ENCODE data around the gene STX8. TPM values are rescaled to one million over a fixed set of nuclear protein-coding genes. Genes with fewer than 3 reads are reported as not detected.

Gene STX8
- total and polyA plus RNA-seq, 3 donors from 2014 or later: 103 to 160 (median 125) TPM

DNA sequence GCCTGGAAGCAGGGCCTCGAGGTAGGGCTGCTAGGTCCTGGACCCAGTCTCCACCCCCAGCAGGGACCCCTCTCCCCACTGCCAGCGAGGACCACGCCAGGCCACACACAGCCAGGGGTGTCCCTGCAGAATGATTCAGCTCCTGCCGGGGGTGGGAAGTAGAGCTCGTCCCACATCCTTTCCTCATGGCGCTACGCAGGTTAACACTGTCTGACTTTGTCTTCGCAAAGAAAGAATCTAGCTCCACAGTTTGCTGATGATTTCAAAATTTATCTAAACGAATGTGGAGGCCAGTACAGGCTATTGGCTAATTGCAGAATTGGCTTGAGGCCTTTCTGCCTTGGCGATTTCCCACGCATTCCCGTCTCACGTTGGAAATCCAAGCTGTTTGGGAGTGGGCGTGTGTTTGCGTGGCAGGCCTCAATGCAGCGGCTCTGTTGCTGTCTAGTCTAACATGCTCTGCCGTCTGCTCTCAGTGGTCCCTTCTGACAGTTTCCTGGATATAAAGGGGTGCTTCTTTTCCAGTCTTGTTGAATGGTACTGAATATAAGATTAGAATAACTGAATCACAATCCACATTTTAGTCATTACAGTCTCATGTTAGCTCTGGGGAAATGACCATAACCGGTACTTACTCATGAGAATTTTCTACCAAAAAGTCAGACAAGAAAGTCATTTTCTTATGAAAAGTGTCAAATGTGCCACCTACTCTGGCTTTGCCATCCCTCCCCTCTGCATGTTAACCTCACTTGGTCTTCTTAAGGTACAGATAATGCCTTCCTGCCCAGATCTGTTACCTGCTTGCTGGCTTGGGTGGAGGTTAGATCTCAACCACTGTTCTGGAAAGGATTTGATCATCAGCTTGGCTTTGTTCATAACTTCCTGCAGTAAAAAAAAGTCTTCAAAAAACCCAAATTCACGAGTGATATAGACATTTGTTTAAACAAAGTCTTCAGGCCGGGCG is 301.9 kb downstream of the STX8 start:
- TF ChIP-seq, protein P1, sequence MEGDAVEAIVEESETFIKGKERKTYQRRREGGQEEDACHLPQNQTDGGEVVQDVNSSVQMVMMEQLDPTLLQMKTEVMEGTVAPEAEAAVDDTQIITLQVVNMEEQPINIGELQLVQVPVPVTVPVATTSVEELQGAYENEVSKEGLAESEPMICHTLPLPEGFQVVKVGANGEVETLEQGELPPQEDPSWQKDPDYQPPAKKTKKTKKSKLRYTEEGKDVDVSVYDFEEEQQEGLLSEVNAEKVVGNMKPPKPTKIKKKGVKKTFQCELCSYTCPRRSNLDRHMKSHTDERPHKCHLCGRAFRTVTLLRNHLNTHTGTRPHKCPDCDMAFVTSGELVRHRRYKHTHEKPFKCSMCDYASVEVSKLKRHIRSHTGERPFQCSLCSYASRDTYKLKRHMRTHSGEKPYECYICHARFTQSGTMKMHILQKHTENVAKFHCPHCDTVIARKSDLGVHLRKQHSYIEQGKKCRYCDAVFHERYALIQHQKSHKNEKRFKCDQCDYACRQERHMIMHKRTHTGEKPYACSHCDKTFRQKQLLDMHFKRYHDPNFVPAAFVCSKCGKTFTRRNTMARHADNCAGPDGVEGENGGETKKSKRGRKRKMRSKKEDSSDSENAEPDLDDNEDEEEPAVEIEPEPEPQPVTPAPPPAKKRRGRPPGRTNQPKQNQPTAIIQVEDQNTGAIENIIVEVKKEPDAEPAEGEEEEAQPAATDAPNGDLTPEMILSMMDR (IDR thresholded peaks at IDR 0.05): no peak
- TF ChIP-seq POLR2A (IDR thresholded peaks at IDR 0.05): no peak
- H3K27ac ChIP-seq: no peak overlapping the region
- no peaks in the 10 kb centered on the region for H3K36me3 ChIP-seq (ENCODE audit: low read depth, missing control alignments)
- WGBS, 2 donors: 69 to 81% methylated on average over 21 of the region's 21 CpGs
- H3K9me3 ChIP-seq: no peaks in the 10 kb centered on the region
- no peaks in the 10 kb centered on the region for H3K4me1 ChIP-seq
- H3K4me3 ChIP-seq: no peak overlapping the region
- intact Hi-C loops (cut with DNase I; ENCODE audit: low total_unique reads): no loop called here
- H3K27me3 ChIP-seq: no peaks in the 10 kb centered on the region
- DNase-seq: peak; percentile 18

DNA sequence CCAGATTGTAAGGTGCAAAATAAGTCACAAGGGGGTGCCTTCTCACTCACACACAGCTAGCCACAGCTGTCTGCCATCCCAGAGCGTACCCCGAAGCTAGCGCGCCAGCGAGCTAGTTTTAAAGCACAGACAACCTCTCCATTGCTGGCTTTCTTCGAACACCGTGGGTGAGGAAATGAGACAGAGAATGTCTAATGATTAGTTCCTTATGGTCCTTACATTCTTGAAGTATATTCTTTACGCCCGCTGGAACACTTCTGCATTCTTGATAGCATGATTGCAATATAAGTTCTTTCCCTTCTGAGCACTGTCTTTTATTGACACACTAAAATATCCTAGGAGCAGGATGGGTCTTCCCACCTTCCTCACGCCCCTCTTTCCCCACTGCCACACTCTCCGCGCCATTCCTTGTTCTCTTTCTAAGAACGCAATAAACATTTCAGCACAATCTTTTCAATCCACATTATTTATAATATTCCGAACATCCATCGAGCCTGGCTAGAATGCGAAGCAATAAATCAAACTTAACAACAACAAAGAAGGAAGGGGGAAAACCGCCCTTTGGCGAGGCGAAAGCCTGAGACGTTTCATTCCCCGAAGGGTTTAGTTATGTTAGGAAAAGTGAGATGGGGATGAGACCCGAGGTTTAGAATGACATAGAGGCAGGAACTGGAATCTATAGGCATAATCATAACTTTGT is 303.0 kb downstream of the STX8 start:
- intact Hi-C loops (cut with DNase I; ENCODE audit: low total_unique reads): no loop called here
- H3K4me1 ChIP-seq: no peaks in the 10 kb centered on the region
- H3K36me3 ChIP-seq (ENCODE audit: low read depth, missing control alignments): no peaks in the 10 kb centered on the region
- H3K27me3 ChIP-seq: no peaks in the 10 kb centered on the region
- no peaks in the 10 kb centered on the region for H3K9me3 ChIP-seq
- DNase-seq: no peak
- H3K4me3 ChIP-seq: no peak overlapping the region
- WGBS, 2 donors: 82 to 89% methylated on average over 22 of the region's 22 CpGs
- no peak overlapping the region for H3K27ac ChIP-seq
- TF ChIP-seq, protein P1 (IDR thresholded peaks at IDR 0.05): no peak
- no peak for TF ChIP-seq POLR2A (IDR thresholded peaks at IDR 0.05)

DNA sequence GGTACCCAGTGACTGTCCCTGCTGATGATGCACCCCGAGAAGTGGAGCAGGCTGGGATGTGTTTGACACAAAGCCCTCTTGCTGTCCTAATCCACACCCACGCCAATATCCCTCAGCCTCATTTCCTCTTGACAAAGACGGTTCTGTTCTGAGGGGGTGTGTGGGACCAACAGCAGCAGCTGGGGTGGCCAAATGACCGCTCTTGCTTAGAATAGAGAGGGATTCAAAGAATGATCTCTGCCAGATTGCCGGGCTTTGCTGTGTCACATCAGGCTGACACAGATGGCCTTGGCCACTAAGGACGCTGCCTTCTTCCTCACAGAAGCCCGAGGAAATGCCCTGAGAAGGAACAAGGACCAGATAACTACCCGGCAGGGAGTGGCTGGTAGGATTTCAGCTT is 303.6 kb downstream of the STX8 start:
- Histone ChIP-seq H3K27ac (no peak overlapping the region), H3K36me3 (ENCODE audit: low read depth, missing control alignments) (no peaks in the 10 kb centered on the region), H3K4me1 (no peaks in the 10 kb centered on the region), H3K4me3 (no peak overlapping the region), H3K27me3 (no peaks in the 10 kb centered on the region), H3K9me3 (no peaks in the 10 kb centered on the region)
- peak; percentile 18 for DNase-seq
- TF ChIP-seq POLR2A (IDR thresholded peaks at IDR 0.05): no peak
- TF ChIP-seq, protein P1 (IDR thresholded peaks at IDR 0.05): no peak
- intact Hi-C loops (cut with DNase I; ENCODE audit: low total_unique reads): no loop called here
- 52 to 72% methylated on average over 8 of the region's 8 CpGs for WGBS, 2 donors

DNA sequence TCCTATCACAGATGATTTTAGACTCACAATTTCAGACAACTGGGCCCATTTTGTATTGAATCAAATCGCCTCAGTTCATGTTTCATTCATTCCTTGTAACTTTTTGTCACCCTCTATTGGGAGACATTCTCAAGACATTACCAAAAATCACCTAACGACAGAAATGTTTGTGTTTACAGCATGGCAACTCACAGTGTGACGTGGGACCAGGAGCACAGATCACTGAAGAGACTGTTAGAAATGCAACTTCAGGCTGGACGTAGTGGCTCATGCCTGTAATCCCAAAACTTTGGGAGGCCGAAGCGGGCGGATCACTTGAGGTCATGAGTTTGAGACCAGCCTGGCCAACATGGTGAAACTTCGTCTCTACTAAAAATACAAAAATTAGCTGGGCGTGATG is 304.7 kb downstream of the STX8 start:
- Histone ChIP-seq H3K27me3 (no peaks in the 10 kb centered on the region), H3K27ac (no peak overlapping the region), H3K9me3 (no peaks in the 10 kb centered on the region), H3K4me1 (no peaks in the 10 kb centered on the region), H3K4me3 (no peak overlapping the region), H3K36me3 (ENCODE audit: low read depth, missing control alignments) (no peaks in the 10 kb centered on the region)
- WGBS, 2 donors: 91 to 96% methylated on average over 9 of the region's 9 CpGs
- DNase-seq: no peak
- intact Hi-C loops (cut with DNase I; ENCODE audit: low total_unique reads): no loop called here
- TF ChIP-seq, protein P1 (IDR thresholded peaks at IDR 0.05): no peak
- TF ChIP-seq POLR2A (IDR thresholded peaks at IDR 0.05): no peak
